GM21381 (cell line): Measurements from ENCODE around the gene PKP2.
"Not testable (repeated sequence)": the region's sequence is repeated elsewhere in the genome, so short reads cannot be mapped to it uniquely, and the experiment has no call there.

Experiments
- ATAC-seq: cut with Tn5 transposase; IDR thresholded peaks from one replicate; pipeline ENCODE4 v1.9.1; 2021; ENCODE audit warnings: mild to moderate bottlenecking, moderate library complexity; ENCODE audit not compliant: unreplicated experiment

The PKP2 gene

DNA sequence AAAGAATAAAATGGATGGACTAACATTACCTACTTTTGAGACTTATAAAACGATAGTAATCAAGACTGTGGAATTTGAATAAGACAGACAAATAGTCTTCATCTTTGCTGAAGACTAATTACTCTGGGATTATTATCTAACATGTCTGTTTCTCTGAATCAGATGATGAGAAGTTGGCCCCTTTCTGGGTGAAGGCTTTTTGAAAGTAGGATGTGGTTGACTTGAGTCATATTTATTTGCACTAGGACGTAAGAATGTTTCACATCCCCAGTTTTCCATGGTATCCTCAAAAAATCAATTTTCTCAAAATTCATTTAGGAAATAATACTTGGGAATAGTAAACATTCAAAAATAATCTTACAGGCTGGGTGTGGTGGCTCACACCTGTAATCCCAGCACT is 31.8 kb downstream of the PKP2 start:
- ATAC-seq, result no peak

DNA sequence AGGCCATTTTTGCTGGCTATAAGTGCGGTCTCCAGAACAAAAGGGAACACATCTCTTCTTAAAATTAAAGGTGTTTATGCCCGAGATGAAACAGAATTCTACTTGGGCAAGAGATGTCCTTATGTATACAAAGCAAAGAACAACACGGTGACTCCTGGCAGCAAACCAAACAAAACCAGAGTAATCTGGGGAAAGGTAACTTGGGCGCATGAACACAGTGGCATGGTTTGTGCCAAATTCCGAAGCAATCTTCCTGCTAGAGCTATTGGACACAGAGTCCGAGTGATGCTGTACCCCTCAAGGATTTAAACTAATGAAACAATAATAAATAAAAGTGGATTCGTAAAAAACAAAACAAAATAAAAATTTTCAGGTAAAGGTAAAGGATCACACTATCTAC is 33.4 kb downstream of the PKP2 start:
- ATAC-seq, result no peak

DNA sequence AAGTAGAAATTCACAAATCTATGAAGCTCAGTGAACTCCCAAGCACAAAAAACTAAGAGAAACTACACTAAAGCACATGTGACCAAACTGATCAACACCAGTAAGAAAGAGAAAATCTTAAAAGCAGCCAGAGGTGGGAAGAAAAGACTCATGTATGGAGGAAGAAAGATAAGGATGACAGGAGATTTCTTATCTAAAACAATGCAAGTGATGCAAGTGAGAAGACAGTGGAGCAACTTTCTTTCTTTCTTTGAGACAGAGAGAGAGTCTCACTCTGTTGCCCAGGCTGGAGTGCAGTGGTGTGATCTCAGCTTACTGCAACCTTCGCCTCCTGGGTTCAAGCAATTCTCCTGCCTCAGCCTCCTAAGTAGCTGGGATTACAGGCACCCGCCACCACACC is 34.9 kb downstream of the PKP2 start:
- ATAC-seq, result not testable (repeated sequence)

DNA sequence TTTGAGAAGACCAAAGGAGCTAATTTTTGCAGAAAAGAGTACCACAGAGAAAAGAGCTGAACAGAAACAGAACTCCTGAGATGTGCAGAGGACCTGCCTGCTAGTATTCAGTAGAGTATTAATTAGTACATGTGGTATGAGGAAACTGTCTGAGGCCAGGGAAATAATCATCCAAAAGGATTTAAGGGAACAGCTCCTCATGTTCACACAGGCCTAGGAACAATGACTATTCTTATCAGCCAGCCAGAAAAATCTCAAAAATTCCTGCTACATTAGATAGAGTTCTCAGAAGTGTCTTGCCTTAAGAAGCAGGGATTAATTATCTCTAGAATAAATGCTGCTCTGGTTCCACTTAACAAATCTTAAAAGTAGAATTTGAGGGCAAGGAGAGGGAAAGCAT is 36.4 kb downstream of the PKP2 start:
- no peak for ATAC-seq

DNA sequence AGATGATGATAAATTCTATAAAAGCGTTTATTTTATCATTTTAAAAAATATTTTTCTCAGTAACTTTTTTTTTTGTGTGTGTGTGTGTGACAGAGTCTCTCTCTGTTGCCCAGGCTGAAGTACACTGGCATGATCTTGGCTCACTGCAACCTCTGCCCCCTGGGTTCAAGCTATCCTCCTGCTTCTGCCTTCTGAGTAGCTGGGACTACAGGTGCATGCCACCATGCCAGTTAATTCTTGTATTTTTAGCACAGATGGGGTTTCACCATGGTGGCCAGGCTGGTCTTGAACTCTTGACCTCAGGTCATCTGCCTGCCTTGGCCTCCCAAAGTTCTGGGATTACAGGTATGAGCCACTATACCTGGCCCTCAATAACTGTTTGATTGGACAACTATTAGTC is 37.2 kb downstream of the PKP2 start:
- ATAC-seq, result no peak

DNA sequence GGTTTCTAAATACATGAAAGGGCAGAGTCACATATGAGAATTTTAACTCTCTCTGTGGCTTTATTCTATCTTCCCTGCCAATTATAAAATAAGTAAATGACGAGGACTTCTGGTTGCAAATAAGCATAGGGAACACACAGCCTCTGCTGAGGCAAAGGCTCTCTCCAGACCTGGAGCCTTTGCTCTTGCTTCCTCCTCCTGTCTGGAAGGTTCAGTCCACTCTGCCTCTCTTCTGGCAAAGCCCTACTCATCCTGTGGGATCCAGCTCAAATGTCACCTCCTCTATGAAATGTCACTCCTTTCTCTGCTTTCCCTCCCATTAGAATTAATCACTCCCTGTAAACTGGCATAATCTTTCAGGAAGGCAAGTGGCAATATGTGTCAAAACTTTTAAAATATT is 41.9 kb downstream of the PKP2 start:
- ATAC-seq, result no peak

DNA sequence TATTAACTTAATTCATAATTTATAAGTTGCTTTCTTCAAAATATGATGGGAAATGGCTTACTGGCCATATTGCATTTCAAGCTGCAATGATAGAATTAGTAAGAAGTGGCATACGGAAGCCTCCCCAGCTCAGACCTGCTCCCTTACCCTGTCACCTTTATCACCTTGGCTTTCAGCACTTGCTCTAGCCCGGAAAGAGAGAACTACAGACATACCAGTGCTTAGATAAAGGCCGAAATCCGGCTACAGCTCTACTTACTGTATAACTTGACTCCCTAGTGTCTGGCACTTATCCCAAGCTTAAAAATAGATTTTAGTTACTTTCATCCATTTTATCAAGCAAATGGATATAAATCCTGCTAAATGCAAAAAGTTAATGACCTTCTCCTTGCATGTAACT is 42.5 kb downstream of the PKP2 start:
- ATAC-seq, result no peak

DNA sequence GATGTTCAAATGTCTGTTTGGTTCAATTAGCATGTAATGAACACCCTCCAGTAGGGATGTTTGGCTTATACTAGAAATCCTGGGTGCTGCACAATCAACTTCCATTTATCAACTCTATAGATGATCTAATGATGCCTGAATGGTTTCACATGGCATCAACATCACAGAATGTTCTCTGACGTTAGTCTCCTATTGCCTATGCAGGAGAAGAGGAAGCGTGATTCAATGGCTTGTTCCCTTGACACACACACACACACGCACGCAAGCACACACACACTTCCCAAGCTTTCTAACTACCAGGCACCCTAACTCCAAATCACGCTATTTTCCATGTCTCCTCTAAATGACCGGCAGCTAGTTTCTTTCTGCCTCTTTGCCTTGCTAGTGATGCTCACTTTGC is 49.3 kb downstream of the PKP2 start:
- ATAC-seq, result no peak

DNA sequence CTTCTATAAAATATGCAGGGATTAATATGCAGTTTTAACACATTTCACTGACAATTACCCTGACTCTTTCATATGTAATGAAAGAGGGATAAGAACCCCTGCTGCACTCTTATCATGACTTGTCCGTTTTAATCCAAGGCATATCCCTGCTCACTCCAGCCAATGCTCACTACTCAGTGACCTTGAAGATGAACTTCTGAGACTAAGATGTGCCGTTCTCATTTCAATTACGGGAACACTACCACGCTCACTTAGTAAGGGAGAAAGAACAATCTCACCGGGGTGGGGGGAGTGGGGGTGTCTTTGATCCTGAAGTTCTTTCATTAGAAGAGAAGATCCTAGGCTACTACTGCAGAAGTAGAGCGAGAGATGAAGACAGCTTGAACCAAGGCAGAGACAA is 50.5 kb downstream of the PKP2 start:
- ATAC-seq, result no peak

DNA sequence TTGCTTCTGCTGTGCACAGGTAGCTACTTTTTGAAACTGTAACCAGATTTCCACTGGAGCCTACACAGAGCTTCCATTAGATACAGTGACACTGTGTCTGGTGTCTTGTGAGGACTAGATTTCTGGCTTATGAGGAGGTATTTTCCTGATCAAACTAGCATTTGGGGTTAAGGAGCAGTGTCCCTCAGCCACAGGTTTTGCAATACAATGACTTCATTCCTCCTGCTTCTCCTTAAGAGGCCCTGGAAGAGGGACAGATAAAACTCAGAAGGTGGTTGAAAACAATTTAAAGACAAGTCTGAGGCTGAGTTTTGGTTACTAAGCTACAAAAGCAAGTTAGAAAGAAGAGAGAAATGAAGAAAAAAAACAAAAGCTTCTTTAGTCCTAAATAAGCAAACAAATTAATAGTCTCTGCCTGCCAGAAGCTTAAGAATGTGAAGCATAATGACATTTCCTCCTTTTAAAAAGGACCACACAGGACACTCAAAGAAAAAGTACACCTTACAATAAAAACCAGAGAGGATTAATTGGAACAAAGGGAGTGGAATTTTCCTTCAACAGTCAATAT is 53.0 kb downstream of the PKP2 start:
- ATAC-seq, result no peak

DNA sequence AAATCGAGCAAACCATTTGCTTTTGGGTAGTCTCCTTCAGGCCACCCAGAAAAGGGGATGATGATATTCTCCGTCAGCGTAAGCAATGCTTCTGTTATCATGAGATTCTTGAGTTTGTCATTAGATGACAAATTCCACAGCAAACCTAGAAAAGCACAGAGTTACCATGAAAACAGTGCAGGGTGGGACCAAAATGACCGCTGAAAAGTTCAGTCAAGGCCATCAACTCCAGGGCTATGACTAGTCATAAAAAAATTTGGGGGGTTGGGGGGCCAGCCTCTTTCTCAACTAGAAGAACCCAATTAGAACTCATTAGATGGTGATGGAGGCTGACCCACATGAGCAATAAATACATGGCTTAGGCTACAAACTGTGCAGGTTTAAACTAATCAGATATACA is 55.5 kb downstream of the PKP2 start:
- ATAC-seq, result no peak

DNA sequence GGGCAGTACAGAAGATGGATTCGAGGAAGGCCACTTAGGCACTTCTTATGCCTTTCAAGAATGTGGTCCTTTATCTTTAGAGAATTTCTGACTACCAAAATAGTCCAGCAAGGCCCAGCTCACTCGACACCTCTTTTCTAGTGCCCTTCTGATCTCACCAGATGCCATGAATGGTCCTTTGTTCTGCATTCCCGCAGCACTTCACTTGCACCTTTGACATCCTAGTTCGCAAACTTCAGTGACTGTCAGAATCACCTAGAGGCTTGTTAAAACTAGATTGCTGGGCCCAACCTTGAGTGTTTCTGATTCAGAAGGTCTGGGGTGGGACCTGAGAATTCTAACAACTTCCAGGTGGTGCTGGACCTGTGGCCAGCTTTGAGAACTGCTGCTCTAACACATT is 56.7 kb downstream of the PKP2 start:
- ATAC-seq, result no peak

DNA sequence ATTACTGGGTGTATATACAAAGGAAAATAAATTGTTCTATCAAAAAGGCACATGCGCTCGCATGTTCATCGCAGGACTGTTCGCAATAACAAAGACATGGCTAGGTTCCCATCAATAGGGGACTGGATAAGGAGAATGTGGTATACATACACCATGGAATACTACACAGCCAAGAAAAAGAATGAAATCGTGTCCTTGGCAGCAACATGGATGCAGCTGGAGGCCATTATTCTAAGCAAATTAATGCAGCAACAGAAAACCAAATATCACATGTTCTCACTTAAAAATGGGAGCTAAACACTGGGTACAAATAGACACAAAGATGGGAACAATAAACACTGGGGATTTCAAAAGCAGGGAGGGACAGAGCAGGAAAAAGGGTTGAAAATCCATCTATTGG is 58.6 kb downstream of the PKP2 start:
- ATAC-seq, result no peak

DNA sequence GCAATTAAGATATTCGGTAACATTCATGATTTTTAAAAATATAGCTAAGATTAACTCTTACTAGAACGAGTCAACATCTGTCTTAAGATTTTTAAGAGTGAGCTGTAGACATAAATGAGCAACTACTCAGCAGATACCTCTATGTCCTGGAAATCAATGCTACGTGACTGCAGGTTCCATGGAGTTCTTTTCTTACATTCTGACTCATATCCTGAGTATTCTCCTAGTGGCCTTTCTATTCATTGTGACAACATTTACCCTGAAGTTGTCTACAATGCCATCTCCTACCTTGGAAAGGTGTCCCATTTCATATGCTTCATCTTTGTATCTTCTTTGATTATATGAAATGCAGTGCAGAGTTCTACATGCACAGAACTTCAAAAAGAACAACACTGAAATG is 59.9 kb downstream of the PKP2 start:
- no peak for ATAC-seq

DNA sequence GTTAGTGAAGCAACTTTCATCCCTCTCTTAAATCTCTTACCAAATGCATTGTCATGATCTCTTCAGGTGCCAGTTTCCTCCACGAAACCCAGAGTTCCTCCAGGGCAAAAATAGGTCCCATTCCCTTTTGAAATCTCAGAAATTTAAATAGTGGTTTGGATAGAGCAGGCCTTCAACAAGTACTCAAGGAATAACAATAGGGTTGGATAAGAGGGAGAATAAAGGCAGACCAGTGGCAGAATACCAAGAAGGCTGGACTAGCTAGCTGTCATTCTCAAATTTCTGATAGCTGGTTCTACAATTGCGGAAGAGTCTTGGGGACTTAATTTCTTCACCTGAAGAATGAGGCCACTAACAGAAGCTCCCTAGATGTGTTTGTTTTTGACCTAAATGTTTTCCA is 62.5 kb downstream of the PKP2 start:
- no peak for ATAC-seq

DNA sequence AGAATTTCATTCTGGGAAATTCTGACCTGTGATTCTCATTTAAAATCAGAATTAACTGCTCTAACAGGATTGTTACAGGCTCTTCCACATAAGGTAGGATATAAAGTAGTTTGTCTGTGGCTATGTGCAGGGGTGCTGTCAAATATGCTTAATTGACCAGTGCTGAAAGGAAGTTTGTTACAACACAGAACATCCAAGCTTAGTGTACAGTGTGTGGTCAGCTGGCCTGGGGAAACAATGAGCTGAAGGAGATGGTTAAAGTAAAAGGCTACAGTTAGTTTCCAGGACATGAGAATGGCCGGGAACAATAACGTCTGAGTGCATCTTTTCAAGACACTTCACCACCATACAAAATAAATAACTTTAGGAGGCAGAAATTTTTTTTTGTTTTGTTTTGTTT is 68.0 kb downstream of the PKP2 start:
- ATAC-seq, result no peak

DNA sequence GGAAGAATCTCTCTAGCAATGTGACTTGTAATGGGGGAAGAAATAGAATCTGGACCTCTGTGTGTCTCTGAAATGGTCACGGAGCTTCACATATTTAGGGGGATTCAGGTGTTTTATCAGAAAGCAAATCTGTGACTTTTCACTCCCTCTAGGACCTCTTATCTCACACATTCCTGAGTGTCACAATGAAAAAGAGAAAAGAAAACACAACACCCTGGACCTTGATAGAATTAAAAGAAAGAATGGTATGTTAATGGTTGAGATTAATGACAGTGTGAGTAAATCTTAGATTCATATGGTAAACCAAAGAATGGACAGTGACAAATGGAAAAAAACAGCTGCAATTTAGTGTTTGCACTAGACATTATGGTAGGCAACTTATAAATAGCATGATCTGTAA is 68.5 kb downstream of the PKP2 start:
- no peak for ATAC-seq

DNA sequence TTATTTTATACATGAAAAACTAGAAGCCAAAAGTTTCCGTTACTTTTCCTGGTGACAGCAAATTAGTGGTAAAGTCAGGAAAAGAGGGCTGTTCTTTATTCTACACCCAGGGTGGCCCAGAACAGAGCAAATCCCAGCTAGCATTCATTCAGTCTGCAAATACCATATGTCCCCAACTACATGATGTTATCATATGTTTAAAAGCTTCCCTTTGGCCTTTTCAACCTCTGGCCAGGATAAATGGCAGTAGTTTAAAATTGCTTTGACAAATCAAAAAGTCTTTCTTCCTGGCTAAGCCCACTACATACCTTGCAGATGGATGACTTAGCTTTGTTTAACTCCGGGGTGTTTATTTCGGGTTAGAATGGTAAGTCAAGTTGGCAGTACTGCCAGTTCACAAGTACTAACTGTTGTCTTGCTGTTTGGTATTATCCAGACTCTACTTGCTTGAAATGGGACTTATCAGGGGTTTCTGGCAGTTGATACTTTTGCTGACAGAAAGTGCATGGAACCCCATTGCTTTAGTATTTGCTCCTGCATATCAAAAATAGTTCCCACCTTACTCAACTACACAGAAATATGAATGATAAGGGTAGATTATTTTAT is 69.7 kb downstream of the PKP2 start:
- ATAC-seq, result no peak

DNA sequence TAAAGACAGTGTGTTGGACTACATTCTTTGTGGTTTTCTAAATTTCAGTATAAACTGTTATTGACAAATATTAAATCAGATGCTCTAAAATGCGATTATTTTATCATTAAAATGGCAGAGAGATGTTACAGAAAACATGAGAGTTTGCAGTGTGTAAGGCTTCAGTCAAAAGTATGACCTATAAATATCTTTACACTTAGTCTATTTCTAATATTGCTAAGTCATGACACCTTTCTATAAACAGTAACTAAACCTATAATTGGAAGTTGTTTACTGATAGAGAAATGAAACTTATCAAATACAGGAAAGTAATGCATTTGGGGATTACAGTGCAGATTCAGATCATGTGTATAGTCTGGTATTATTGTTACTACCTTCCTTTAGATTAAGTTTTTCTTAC is 72.0 kb downstream of the PKP2 start:
- no peak for ATAC-seq

DNA sequence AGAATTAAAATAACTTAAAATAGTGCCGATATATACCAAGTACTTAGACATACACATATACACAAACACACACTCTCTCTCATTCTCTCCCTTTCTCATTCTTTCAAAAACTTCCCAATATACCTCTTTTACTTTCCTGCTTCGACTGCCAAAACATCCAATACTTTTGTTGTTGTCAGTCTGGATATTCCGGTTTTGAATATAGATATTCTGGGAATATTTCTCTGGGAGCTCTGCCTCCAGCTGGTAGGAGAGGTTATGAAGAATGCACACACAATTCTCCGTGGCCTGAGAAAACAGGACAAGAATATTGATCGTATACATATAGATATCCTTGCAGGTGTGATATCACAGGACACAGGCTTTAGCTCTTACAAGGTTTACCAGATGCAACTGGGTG is 74.2 kb downstream of the PKP2 start:
- ATAC-seq, result no peak

DNA sequence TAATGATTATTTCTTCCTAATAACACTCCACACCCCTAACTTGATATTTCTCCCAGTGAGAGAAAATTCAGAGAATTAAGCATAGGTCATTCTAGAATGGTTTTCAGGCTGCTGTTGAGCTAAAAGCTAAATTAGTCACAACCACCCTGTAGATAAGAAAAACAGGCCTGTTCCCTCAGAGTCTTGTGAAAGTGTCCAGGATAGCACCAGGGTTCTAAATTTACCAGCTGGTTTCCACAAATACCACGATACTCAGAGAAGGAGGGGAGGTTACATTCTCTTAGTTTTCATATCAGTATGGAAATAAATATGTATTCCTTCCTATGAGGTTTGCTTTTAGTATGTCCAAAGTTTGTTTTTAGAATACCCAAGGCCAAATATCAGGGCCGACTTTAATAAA is 74.9 kb downstream of the PKP2 start:
- ATAC-seq, result no peak

DNA sequence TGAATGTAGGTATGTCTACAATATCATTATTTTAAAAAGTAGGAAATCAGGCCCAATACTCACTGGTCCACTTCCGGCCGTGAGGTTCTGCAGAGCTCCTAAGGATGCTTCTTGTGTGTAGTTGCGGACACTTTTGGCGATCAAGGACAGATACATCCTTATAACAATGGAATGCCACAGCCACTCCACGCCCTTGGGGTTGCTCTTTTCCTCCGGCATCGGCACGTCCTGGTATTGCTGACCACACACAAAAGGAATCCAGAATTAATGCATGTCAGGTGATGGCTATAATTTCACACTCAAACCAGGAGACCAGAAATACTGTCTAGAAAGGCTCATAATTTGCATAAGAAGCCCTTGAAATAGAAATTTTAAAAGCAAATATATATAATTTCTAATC is 75.3 kb downstream of the PKP2 start:
- no peak for ATAC-seq

DNA sequence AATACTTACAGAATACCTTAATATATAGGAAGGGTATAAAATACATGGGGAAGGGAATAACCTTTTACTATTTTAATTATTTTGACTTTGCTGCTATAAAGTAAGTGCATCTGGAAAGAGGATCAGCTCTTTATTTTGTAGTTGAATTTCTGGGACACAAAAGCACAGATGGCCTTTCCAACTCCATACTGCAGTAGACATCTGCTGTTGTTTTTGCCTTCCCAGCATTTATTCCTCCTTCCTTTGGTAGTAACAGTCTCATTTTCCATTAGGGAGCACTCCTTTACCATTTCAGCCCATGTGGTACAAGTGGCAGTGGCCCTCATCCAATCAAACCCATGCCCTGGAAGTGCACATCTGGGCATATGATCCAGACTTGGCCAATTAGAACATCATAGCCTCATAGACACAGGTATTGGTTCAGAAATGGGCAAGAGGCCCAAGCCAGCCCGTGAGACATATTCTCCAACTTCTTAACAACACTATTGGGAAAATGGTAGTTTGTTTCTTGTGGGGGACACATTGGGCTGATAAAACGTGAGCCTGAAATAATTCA is 76.1 kb downstream of the PKP2 start:
- ATAC-seq, result no peak
